Glutamatergic neuron (in vitro differentiated cells): ENCODE data around the gene TMIGD1. TPM values are rescaled to one million over a fixed set of nuclear protein-coding genes. Genes with fewer than 3 reads are reported as not detected.
"Not testable (repeated sequence)": the region's sequence is repeated elsewhere in the genome, so short reads cannot be mapped to it uniquely, and the experiment has no call there.

Experiments used
- DNase-seq: peaks from one replicate; pipeline ENCODE4 v3.0.0; 2022
- H3K27ac Mint-ChIP-seq: one replicate; pipeline ENCODE4 v1.8.0; 2020; ENCODE audit warnings: mild to moderate bottlenecking, mixed read lengths, inconsistent platforms; ENCODE audit not compliant: unreplicated experiment
- H3K27me3 Mint-ChIP-seq: one replicate; pipeline ENCODE4 v1.8.0; 2020; ENCODE audit warnings: mild to moderate bottlenecking, moderate library complexity, mixed read lengths, inconsistent platforms; ENCODE audit not compliant: unreplicated experiment
- H3K36me3 Mint-ChIP-seq: one replicate; pipeline ENCODE4 v1.8.0; 2020; ENCODE audit warnings: mild to moderate bottlenecking, mixed read lengths, inconsistent platforms; ENCODE audit not compliant: unreplicated experiment
- H3K4me1 Mint-ChIP-seq: one replicate; pipeline ENCODE4 v1.8.0; 2020; ENCODE audit warnings: mild to moderate bottlenecking, low read depth, mixed read lengths, inconsistent platforms; ENCODE audit not compliant: unreplicated experiment
- H3K4me3 Mint-ChIP-seq: one replicate; pipeline ENCODE4 v1.8.0; 2020; ENCODE audit warnings: mild to moderate bottlenecking, mixed read lengths, inconsistent platforms; ENCODE audit not compliant: unreplicated experiment
- H3K9me3 Mint-ChIP-seq: one replicate; pipeline ENCODE4 v1.8.0; 2020; ENCODE audit warnings: mild to moderate bottlenecking, moderate library complexity, mixed read lengths, inconsistent platforms; ENCODE audit not compliant: unreplicated experiment
- total RNA-seq: library from RNA; stranded (reverse); fragmentation: NEBNext Ultra II Directional; extraction: Animal tissue kit (Norgen Biotek cat#: 25700); gene quantifications from one replicate; pipeline ENCODE4 v1.2.1, GENCODE V29; 2021; ENCODE audit not compliant: unreplicated experiment
- TF ChIP-seq, protein P1 (sequence below): fragments of 200-600 bp; sonication (generic); IDR thresholded peaks from one replicate; pipeline ENCODE4 v1.5.0; 2021; ENCODE audit not compliant: partially characterized antibody, unreplicated experiment

Gene TMIGD1
- total RNA-seq, 1 donor from 2014 or later: not detected

DNA sequence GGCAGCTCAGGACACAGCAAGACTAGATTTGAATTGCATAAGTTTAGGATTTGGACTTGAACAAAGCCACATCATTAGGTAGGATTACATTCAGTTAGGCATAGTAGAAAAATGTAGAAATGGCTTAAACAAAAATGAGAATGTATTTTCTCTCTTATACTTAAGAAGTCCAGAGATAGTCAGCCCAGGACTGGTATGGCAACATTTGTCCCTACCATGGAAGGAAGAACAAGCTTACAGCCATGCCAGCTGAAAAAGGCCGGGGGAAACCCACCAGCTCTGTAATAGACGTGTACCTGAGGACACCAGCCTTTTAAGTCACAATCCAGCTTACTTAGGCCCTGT, 11.2 kb upstream of the TMIGD1 start:
- DNase-seq: no peak
- Mint-ChIP-seq H3K9me3 (no peaks in the 10 kb centered on the region), H3K4me1 (no peaks in the 10 kb centered on the region), H3K4me3 (no peak overlapping the region), H3K27ac (no peak overlapping the region), H3K27me3 (peaks cover 1% of the 10 kb centered on the region), H3K36me3 (no peaks in the 10 kb centered on the region)
- TF ChIP-seq, protein P1, sequence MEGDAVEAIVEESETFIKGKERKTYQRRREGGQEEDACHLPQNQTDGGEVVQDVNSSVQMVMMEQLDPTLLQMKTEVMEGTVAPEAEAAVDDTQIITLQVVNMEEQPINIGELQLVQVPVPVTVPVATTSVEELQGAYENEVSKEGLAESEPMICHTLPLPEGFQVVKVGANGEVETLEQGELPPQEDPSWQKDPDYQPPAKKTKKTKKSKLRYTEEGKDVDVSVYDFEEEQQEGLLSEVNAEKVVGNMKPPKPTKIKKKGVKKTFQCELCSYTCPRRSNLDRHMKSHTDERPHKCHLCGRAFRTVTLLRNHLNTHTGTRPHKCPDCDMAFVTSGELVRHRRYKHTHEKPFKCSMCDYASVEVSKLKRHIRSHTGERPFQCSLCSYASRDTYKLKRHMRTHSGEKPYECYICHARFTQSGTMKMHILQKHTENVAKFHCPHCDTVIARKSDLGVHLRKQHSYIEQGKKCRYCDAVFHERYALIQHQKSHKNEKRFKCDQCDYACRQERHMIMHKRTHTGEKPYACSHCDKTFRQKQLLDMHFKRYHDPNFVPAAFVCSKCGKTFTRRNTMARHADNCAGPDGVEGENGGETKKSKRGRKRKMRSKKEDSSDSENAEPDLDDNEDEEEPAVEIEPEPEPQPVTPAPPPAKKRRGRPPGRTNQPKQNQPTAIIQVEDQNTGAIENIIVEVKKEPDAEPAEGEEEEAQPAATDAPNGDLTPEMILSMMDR: no peak

DNA sequence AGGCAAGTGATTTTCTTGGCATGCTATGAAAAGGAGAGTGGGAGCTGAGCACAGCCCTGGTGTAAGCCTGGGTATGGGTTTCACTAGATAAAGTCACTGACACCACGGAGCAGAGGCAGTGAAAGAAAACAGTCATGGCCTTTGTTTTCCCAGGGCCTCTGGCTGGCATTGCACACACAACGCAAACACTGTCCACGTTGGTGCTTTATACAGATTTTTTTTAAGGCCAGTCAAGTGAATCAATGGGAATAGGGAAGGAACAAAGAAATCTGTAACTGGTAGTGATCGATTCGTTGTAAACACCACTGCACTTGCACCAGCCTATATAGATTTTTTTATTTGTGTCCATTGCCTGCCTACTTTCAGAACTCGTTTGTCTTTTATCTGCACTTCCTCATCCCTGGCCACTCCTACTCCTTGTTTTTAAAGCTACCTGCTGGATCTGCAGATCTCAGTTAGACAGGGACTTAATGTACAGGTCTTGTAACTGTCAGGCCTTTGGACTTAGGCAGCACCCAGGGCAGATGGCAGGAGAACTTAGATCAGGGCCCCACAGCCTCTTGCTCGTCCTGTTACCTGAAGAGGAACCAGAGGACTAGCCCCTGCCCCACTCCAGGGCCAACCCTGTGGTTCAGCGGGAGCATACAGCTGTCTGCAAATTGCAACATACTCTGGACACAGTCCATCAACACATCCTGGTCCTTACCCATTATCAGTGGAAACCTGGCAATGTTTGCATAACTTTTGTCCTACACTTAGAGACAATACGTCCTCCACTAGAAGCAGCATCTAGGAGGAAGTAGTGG, 10.6 kb upstream of the TMIGD1 start:
- Mint-ChIP-seq H3K9me3 (no peaks in the 10 kb centered on the region), H3K27me3 (peaks cover 1% of the 10 kb centered on the region), H3K27ac (no peak overlapping the region), H3K4me1 (no peaks in the 10 kb centered on the region), H3K36me3 (no peaks in the 10 kb centered on the region), H3K4me3 (no peak overlapping the region)
- no peak for DNase-seq
- TF ChIP-seq, protein P1: no peak

DNA sequence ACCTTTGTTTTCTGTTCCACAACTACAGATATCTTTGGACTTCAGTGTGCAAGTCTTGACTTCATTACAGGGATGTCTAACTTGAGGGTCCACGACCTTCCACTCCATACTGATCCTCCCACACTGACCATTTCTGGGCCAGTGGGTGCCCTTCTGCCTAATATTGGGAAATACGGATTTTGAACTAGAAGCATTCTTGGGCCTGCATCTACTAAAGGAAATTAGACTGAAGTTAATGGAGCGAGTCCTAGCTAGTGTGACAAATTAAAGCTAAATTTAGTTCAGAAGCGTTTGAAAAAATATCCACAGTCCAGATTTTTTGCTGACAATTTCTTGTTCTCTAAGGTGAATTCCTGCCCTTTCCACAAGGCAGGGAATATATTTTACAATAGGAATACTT, 9.9 kb upstream of the TMIGD1 start:
- Mint-ChIP-seq H3K27me3 (peaks cover 1% of the 10 kb centered on the region), H3K4me1 (no peaks in the 10 kb centered on the region), H3K36me3 (no peaks in the 10 kb centered on the region)

DNA sequence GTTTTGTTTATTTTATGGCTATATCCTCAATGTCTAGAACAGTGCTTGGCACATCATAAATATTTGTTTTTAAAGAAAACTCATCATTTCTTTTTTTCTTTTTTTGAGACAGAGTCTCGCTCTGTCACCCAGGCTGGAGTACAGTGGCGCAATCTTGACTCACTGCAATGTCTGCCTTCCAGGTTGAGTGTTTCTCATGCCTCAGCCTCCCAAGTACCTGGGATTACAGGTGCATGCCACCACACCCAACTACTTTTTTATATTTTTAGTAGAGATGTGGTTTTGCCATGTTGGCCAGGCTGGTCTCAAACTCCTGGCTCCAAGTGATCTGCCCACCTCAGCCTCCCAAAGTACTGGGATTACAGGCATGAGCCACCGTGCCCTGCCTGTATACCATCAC, 9.4 kb upstream of the TMIGD1 start:
- H3K4me3 Mint-ChIP-seq, H3K27me3 Mint-ChIP-seq, H3K4me1 Mint-ChIP-seq, H3K9me3 Mint-ChIP-seq, DNase-seq, H3K27ac Mint-ChIP-seq, H3K36me3 Mint-ChIP-seq: not testable (repeated sequence)

More for the DNA sequence above, 9.9 kb upstream of the TMIGD1 start:
- H3K27ac Mint-ChIP-seq: no peak overlapping the region
- DNase-seq: no peak
- H3K9me3 Mint-ChIP-seq: no peaks in the 10 kb centered on the region
- TF ChIP-seq, protein P1: no peak
- H3K4me3 Mint-ChIP-seq: no peak overlapping the region

DNA sequence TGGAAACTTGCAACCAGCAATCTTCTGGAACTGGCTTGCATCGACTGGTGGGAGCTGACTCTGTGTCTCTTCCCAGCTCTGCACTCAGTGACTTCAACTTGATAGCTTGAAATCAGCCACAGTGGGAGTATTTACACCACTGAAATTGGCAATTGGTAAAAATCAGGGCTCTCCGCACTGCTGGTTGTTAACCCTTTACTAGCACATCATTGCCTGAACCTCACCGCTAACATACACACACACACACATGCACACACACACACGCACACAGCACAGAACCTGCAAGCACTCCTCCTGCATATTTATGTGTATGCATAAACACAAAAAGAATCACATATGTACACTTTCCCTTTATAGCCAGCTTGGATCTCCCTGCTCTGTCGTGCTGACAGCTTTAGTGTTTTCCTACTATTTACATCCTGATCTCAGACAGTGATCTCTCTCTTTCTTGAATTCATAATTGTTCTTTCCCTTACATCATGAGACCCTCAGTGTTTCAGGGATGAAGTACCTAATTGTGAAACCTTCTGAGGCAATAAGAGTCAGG, 7.9 kb upstream of the TMIGD1 start:
- H3K27ac Mint-ChIP-seq: no peak overlapping the region
- no peaks in the 10 kb centered on the region for H3K4me1 Mint-ChIP-seq
- TF ChIP-seq, protein P1: no peak
- H3K27me3 Mint-ChIP-seq: no peaks in the 10 kb centered on the region
- no peak for DNase-seq
- H3K36me3 Mint-ChIP-seq: no peaks in the 10 kb centered on the region
- H3K4me3 Mint-ChIP-seq: no peak overlapping the region
- peaks cover 2% of the 10 kb centered on the region for H3K9me3 Mint-ChIP-seq
